Measurements from ENCODE around the gene REXO2.

GRCh38 chr11:114433376-114433775 lies 5.9 kb upstream of the REXO2 start:
- TF ChIP-seq CTCF (conservative IDR thresholded peaks at IDR 0.05; ENCODE audit: low read depth, low read length) = no peak
- TF ChIP-seq POLR2A (IDR thresholded peaks at IDR 0.05; ENCODE audit: low read depth, low read length) = no peak
